ENCODE data around the gene CDC40.
A peak's percentile ranks its signal among the peaks of the same experiment; 100 is the strongest.

Gene CDC40

DNA sequence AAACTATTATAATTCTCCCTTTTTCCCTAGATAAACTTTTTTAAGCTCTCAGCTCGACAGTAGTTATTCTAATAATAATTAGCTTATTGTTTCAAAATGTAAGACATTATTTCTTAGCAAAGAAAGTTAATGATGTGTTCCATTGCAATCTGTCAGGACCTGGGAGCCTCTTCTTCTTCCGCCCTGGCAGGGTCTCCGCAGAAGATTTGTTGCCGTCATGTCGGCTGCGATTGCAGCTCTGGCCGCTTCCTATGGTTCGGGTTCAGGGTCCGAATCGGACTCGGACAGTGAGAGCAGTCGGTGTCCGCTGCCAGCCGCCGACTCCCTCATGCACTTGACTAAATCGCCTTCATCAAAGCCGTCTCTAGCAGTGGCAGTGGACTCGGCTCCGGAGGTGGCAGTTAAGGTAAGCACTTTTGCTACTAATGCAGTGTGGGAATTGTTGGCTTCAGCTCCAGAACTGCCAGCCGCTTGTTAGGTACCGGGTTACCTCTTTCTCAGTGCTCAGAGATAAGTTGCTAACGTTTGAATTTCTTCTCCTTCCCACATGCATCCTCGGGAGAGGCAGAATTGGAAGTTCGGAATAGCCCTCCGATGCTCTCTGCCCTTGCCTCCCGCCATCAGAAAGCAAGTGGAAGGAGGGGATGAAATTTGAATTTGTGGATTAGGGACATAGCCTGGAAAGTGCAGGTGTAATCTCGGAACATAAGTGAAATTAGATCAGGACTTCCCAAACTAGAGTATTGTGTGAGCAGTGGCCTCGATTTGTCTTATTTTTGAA is at the start of gene CDC40:
Gene CDC40 (plus strand): TSS at position 200 of the 781 bp plus-strand sequence. CDS start 18 bp downstream, at position 218.
- in situ Hi-C loops (cut with HindIII; ENCODE audit: low pct_unique_long_range_greater_than_20kb, low sequenced_read_pairs), result no loop called here
- peak in 1 of 2 experiments; percentile 7 for DNase-seq (ENCODE audit: low read depth in 1 of 2, low spot score in 1 of 2)
- TF ChIP-seq JUND (IDR thresholded peaks at IDR 0.05; ENCODE audit: low read depth), result no peak

GRCh38 chr6:110137924-110138887 is 42.0 kb upstream of the CDC40 start:
- in situ Hi-C loops (cut with HindIII; ENCODE audit: low pct_unique_long_range_greater_than_20kb, low sequenced_read_pairs), result no loop called here
- no peak for TF ChIP-seq JUND (IDR thresholded peaks at IDR 0.05; ENCODE audit: low read depth)
- DNase-seq (ENCODE audit: low read depth in 1 of 2, low spot score in 1 of 2), result peak in 1 of 2 experiments; percentile 1

- DNase-seq (ENCODE audit: low read depth in 1 of 2, low spot score in 1 of 2), result no peak
- in situ Hi-C loops (cut with HindIII; ENCODE audit: low pct_unique_long_range_greater_than_20kb, low sequenced_read_pairs), result no loop called here
- no peak for TF ChIP-seq JUND (IDR thresholded peaks at IDR 0.05; ENCODE audit: low read depth)
These were observed 41.2 kb upstream of the CDC40 start for GRCh38 chr6:110139052-110139451.

GRCh38 chr6:110140650-110141049 is 39.6 kb upstream of the CDC40 start:
- in situ Hi-C loops (cut with HindIII; ENCODE audit: low pct_unique_long_range_greater_than_20kb, low sequenced_read_pairs), result no loop called here
- DNase-seq (ENCODE audit: low read depth in 1 of 2, low spot score in 1 of 2), result peak in 1 of 2 experiments; percentile 4
- TF ChIP-seq JUND (IDR thresholded peaks at IDR 0.05; ENCODE audit: low read depth), result no peak

DNA sequence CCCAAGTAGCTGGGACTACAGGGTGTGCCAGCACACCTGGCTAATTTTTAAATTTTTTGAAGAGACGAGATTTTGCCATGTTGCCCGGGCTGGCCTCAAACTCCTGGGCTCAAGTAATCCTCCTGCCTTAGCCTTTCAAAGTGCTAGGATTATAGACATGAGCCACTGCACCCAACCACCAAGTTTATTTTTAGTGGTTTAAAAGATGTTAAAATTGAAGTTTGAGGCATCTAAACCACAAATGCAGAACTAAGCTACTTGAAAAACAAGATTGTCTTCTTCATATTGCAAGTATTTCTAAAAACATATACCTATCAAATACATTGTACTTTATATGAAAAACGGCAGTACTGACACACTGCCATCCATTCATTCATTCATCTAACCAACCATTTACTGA is 32.4 kb upstream of the CDC40 start:
- in situ Hi-C loops (cut with HindIII; ENCODE audit: low pct_unique_long_range_greater_than_20kb, low sequenced_read_pairs), result no loop called here
- no peak for TF ChIP-seq JUND (IDR thresholded peaks at IDR 0.05; ENCODE audit: low read depth)
- DNase-seq (ENCODE audit: low read depth in 1 of 2, low spot score in 1 of 2), result no peak

DNA sequence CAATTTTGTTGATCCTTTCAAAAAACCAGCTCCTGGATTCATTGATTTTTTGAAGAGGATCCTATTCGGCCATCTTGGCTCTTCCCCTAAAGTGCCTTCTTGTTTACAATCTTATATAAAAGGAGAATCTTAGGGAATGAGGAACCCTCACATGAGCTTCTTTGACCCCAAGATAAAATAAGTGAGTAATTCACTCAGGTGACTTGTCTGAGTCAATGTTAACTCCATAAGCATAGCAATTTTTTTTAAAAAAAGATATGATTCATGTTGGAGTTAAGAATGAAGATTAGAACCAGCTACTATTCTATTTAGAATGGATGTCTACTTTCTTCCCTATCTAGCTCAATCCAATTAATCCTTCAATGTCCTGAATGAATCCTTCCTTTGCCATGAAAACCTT is 21.7 kb upstream of the CDC40 start:
- in situ Hi-C loops (cut with HindIII; ENCODE audit: low pct_unique_long_range_greater_than_20kb, low sequenced_read_pairs), result no loop called here

GRCh38 chr6:110170081-110170480 is 10.1 kb upstream of the CDC40 start:
- TF ChIP-seq JUND (IDR thresholded peaks at IDR 0.05; ENCODE audit: low read depth), result no peak
- in situ Hi-C loops (cut with HindIII; ENCODE audit: low pct_unique_long_range_greater_than_20kb, low sequenced_read_pairs), result no loop called here
- DNase-seq (ENCODE audit: low read depth in 1 of 2, low spot score in 1 of 2), result no peak

More for the DNA sequence above, 21.7 kb upstream of the CDC40 start:
- no peak for TF ChIP-seq JUND (IDR thresholded peaks at IDR 0.05; ENCODE audit: low read depth)
- no peak for DNase-seq (ENCODE audit: low read depth in 1 of 2, low spot score in 1 of 2)

GRCh38 chr6:110173506-110174132 is 6.6 kb upstream of the CDC40 start:
- peak in 1 of 2 experiments; percentile 11 for DNase-seq (ENCODE audit: low read depth in 1 of 2, low spot score in 1 of 2)
- in situ Hi-C loops (cut with HindIII; ENCODE audit: low pct_unique_long_range_greater_than_20kb, low sequenced_read_pairs), result no loop called here

DNA sequence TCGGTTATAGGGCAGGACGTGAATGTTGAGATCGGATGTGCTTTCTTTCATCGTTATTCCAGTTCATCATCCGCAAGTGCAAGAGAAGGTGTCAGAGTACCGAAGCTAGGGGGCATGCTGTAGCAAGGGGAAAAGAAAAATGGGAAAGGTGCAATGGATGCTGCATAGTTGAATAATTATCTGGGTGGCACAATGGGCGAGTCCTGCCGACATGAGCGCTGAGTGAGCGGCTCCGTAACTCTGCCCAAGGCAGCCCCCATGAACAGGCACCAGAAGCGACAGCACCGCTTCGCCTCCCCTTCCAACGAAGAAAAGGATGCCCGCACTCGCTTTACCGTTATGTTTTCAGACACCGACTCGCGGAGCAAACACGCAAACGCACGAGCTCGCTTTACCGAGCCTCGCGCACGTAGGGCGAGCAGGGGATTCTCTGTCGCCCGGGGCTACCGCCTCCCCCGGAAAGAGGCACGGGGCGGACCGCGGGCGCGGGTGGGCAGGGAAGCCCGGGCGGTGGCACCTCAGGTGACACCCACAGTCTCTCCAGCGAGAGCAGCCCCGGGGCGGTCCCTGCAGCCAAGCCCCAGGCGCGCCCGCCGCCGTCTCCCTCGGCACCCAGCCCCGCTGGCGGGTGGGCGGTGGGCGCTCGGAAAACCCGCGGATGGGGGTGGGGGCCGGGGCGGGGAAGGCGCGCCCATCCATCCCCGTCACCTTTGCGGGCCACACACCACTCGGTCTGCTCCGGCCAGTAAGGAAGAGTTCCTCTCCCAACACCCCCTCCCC is 1.4 kb upstream of the CDC40 start:
- no peak for TF ChIP-seq JUND (IDR thresholded peaks at IDR 0.05; ENCODE audit: low read depth)
- in situ Hi-C loops (cut with HindIII; ENCODE audit: low pct_unique_long_range_greater_than_20kb, low sequenced_read_pairs), result no loop called here
- peak; percentile 16 to 74 for DNase-seq (ENCODE audit: low read depth in 1 of 2, low spot score in 1 of 2)

More at GRCh38 chr6:110173506-110174132, 6.6 kb upstream of the CDC40 start:
- no peak for TF ChIP-seq JUND (IDR thresholded peaks at IDR 0.05; ENCODE audit: low read depth)

DNA sequence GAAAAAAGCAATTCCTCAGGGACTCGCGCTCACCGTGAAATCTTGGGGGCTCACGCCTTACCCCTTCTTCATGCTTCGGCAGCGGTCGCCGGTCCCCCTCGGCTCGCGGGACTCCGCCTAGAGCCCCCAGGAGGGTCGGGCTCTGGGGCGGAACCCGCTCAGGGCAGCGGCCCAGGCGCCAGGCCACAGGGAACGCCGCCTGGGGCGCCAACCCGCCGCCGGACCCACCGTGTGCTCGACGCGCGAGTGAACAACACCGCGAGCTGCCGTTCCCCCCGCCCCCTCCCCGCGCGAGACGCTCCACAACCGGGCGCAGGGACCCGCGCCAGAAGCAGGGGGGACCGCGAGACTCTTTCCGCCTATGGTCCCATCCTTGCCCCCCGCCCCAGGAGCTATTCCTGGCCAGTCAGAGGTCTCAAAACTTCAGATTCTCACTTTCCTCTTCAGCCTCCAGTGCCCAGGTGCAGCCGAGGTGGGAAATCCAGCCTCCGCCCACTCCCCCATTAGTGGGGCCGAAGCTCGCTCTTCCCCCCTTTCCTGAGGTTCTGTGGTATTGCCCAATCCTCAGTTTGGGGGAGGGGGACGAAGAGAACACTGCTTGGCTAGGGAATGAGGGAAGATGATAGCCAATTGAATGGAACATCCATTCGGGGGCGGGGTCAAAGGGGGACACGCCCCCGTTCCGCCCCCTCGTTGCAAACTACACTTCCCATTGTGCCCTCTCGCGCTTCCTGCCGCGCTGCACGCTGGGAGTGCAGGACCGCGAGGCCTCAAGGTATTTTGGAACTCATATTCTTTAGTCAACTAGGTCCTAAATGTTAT is 610 bp upstream of the CDC40 start, which contains the start of gene WASF1:
Gene WASF1 (minus strand): TSS at position 265 of the 822 bp plus-strand sequence. CDS start 52,069 bp downstream, outside the sequence.
- in situ Hi-C loops (cut with HindIII; ENCODE audit: low pct_unique_long_range_greater_than_20kb, low sequenced_read_pairs), result no loop called here
- TF ChIP-seq JUND (IDR thresholded peaks at IDR 0.05; ENCODE audit: low read depth), result no peak
- peak; percentile 76 to 98 for DNase-seq (ENCODE audit: low read depth in 1 of 2, low spot score in 1 of 2)

Data from T47D (cell line).